ENCODE results near the gene ARL15.
A peak's percentile ranks its signal among the peaks of the same experiment; 100 is the strongest.

The ARL15 gene

GRCh38 chr5:54279960-54280359 lies 30.4 kb downstream of the ARL15 start:
- no peak for DNase-seq
- peaks cover 38% of the 10 kb centered on the region for H3K9me3 Mint-ChIP-seq
- H3K27ac Mint-ChIP-seq, result no peak overlapping the region
- H3K4me3 Mint-ChIP-seq, result no peak overlapping the region
- no peak for TF ChIP-seq CTCF (IDR thresholded peaks at IDR 0.05)
- H3K4me1 Mint-ChIP-seq, result peaks cover 7% of the 10 kb centered on the region
- H3K36me3 Mint-ChIP-seq (ENCODE audit: low read depth), result peaks cover 68% of the 10 kb centered on the region
- H3K27me3 Mint-ChIP-seq (ENCODE audit: low read depth, poor library complexity), result no peaks in the 10 kb centered on the region

DNA sequence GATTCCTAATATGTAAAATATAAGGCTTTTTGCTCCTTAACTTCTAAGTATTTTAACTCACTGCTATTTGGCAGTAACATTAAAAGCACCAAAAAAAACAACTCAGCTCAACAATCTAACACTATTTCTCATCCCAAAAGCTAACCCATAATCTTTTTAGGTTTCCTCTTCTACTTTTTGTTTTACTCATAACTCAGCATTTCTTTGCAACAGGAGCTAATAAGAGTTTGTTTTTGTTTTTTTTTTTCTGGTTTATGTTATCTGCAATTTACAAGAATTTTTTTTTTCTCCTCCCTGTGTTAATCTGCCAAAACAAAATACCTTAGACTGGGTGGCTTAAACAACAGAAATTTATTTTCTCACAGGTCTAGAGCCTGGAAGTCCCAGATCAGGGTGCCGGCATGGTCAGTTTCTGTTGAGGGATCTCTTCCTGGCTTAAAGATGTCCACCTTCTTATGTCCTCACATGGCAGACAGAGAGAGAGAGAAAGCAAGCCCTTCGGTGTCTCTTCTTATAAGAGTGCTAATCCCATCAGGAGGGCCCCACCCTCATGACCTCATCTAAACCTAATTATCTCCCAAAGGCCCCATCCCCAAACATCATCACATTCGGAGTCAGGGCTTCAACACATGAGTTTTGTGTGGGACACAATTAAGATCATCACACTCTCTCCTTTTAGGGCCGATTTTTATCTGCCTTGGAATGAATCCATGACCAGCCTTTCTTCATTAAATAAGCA lies 31.2 kb downstream of the ARL15 start:
- TF ChIP-seq CTCF (IDR thresholded peaks at IDR 0.05), result no peak
- H3K36me3 Mint-ChIP-seq (ENCODE audit: low read depth), result peaks cover 68% of the 10 kb centered on the region
- no peak for DNase-seq
- H3K27me3 Mint-ChIP-seq (ENCODE audit: low read depth, poor library complexity), result no peaks in the 10 kb centered on the region
- H3K9me3 Mint-ChIP-seq, result peaks cover 38% of the 10 kb centered on the region
- H3K4me1 Mint-ChIP-seq, result no peaks in the 10 kb centered on the region
- peak overlapping the region; percentile 34 for H3K27ac Mint-ChIP-seq
- no peak overlapping the region for H3K4me3 Mint-ChIP-seq

GRCh38 chr5:54278036-54278830 lies 32.1 kb downstream of the ARL15 start:
- peaks cover 5% of the 10 kb centered on the region for H3K4me1 Mint-ChIP-seq
- H3K9me3 Mint-ChIP-seq, result peaks cover 33% of the 10 kb centered on the region
- no peak for TF ChIP-seq CTCF (IDR thresholded peaks at IDR 0.05)
- H3K27ac Mint-ChIP-seq, result no peak overlapping the region
- H3K27me3 Mint-ChIP-seq (ENCODE audit: low read depth, poor library complexity), result no peaks in the 10 kb centered on the region
- peaks cover 64% of the 10 kb centered on the region for H3K36me3 Mint-ChIP-seq (ENCODE audit: low read depth)
- no peak for DNase-seq
- H3K4me3 Mint-ChIP-seq, result no peak overlapping the region

- peaks cover 26% of the 10 kb centered on the region for H3K9me3 Mint-ChIP-seq
- peaks cover 51% of the 10 kb centered on the region for H3K36me3 Mint-ChIP-seq (ENCODE audit: low read depth)
- no peaks in the 10 kb centered on the region for H3K27me3 Mint-ChIP-seq (ENCODE audit: low read depth, poor library complexity)
- H3K4me1 Mint-ChIP-seq, result peaks cover 5% of the 10 kb centered on the region
- no peak for DNase-seq
- no peak overlapping the region for H3K4me3 Mint-ChIP-seq
- TF ChIP-seq CTCF (IDR thresholded peaks at IDR 0.05), result no peak
- H3K27ac Mint-ChIP-seq, result no peak overlapping the region
Observed at GRCh38 chr5:54276048-54276447, 34.3 kb downstream of the ARL15 start.

GRCh38 chr5:54275361-54275760 lies 35.0 kb downstream of the ARL15 start:
- DNase-seq, result no peak
- Mint-ChIP-seq H3K9me3 (peaks cover 26% of the 10 kb centered on the region), H3K36me3 (ENCODE audit: low read depth) (peaks cover 46% of the 10 kb centered on the region), H3K27ac (no peak overlapping the region), H3K4me3 (no peak overlapping the region), H3K4me1 (peaks cover 5% of the 10 kb centered on the region), H3K27me3 (ENCODE audit: low read depth, poor library complexity) (no peaks in the 10 kb centered on the region)
- TF ChIP-seq CTCF (IDR thresholded peaks at IDR 0.05), result no peak

Data from nephron progenitor cell (in vitro differentiated cells).